Omental fat pad (tissue), 4 donors: ENCODE results near the gene CD3E. TPM values are rescaled to one million over a fixed set of nuclear protein-coding genes. Genes with fewer than 3 reads are reported as not detected.
"Not testable (repeated sequence)": the region's sequence is repeated elsewhere in the genome, so short reads cannot be mapped to it uniquely, and the experiment has no call there.

Source experiments
- ATAC-seq: fragments of 150-250 bp; one replicate; pipeline ENCODE4 v1.9.1; 2016; ENCODE audit warnings: mild to moderate bottlenecking, moderate library complexity; ENCODE audit not compliant: low FRiP score
- DNase-seq: peaks from one replicate; pipeline ENCODE4 v3.0.0-alpha.2; 2019; ENCODE audit warnings: low spot score
- total RNA-seq, 4 donors: library from RNA; depleted of rRNA; stranded (reverse); fragments of >200 nt; gene quantifications; one replicate each; pipeline ENCODE4 v1.1.0, GENCODE V29; 2016
- TF ChIP-seq, protein P1 (sequence below), 3 donors: fragments of 450-650 bp; IDR thresholded peaks; one replicate each; pipeline ENCODE4 v1.5.1; 2016 to 2017; ENCODE audit warnings: antibody characterized with exemption in 3 of 3, mild to moderate bottlenecking in 3 of 3, moderate library complexity in 2 of 3

CD3E gene
- total RNA-seq, 4 donors from 2014 or later = 2.8 to 4.1 (median 3.0) TPM

DNA sequence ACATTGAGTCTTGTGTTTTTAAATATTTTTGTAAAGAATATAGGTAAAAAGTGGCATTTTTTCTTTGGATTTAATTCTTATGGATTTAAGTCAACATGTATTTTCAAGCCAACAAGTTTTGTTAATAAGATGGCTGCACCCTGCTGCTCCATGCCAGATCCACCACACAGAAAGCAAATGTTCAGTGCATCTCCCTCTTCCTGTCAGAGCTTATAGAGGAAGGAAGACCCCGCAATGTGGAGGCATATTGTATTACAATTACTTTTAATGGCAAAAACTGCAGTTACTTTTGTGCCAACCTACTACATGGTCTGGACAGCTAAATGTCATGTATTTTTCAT, 333 bp upstream of the CD3E start:
- ATAC-seq = no peak
- DNase-seq = no peak
- TF ChIP-seq, protein P1, sequence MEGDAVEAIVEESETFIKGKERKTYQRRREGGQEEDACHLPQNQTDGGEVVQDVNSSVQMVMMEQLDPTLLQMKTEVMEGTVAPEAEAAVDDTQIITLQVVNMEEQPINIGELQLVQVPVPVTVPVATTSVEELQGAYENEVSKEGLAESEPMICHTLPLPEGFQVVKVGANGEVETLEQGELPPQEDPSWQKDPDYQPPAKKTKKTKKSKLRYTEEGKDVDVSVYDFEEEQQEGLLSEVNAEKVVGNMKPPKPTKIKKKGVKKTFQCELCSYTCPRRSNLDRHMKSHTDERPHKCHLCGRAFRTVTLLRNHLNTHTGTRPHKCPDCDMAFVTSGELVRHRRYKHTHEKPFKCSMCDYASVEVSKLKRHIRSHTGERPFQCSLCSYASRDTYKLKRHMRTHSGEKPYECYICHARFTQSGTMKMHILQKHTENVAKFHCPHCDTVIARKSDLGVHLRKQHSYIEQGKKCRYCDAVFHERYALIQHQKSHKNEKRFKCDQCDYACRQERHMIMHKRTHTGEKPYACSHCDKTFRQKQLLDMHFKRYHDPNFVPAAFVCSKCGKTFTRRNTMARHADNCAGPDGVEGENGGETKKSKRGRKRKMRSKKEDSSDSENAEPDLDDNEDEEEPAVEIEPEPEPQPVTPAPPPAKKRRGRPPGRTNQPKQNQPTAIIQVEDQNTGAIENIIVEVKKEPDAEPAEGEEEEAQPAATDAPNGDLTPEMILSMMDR (IDR thresholded peaks at IDR 0.05) = no peak

DNA sequence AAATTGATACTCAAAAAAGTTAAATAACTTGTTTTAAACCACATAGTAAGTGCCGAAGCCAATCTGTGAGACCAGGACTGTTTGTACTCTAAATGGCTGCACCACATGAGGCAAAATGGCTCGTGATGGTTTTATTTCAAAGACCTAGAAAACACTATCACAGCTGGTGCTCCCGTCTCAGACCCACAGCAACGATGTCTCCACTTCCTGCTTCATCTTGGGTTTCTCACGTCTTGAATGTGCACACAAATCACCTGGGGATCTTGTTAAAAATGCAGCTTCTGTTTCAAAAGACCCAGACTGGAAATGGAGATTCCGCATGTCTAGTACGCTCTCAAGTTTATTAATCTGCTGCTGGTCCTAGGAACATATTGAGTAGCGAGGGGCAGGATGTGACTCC, 1.2 kb downstream of the CD3E start:
- TF ChIP-seq, protein P1 (IDR thresholded peaks at IDR 0.05) = no peak
- DNase-seq (no peak), ATAC-seq (no peak)

DNA sequence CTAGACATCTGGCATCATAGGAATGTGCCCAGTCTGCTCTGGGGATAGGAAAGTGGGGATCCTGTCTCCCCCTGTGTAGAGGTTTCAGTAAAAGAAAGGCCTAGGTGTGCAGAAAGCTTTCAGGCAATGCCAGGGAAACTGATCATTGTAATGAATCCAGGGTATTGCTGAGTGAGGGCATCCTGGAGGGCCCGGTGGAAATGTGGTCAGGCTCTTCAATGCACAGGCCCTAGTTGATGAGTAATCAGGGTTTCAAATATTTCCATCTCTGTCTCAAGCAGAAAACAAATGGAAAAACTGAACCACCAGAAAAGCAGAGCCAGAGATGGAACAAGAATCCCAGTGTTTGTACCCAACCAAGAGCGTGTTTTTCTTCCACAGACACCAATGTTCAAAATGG, 2.0 kb downstream of the CD3E start:
- TF ChIP-seq, protein P1 (IDR thresholded peaks at IDR 0.05) = no peak
- DNase-seq = no peak
- ATAC-seq = no peak

DNA sequence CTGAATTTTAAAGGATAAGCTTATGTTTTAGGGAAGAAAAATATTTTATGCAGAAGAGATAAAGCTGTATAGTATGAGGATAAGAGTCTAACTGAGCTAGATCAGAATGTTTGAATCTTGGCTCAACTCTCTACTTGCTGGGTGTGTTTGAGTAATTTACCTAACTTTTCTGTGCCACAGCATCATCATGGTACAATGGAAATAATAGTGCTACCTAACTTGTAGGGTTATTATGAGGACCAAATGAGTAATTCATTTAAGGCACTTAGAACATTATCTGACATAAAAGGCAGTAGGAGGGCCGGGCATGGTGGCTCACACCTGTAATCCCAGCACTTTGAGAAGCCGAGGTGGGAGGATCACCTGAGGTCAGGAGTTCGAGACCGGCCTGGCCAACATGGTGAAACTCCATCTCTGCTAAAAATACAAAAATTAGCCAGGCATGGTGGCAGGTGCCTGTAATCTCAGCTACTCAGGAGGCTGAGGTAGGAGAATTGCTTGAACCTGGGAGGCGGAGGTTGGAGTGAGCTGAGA, 4.5 kb downstream of the CD3E start:
- not testable (repeated sequence) for DNase-seq, ATAC-seq

DNA sequence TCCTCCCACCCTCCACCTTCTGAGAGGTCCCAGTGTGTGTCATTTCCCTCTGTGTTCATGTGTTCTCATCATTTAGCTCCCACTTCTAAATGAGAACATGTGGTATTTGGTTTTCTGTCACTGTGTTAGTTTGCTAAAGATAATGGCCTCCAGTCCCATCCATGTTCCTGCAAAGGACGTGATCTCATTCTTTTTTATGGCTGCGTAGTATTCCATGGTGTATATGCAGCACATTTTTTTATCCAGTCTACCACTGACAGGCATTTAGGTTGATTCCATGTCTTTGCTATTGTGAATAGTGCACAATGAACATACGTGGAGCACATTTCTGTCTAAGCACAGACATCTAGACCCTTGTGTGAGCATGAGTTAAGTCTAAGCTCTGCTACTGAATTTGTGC, 5.7 kb downstream of the CD3E start:
- DNase-seq = no peak
- TF ChIP-seq, protein P1 (IDR thresholded peaks at IDR 0.05) = no peak
- ATAC-seq = no peak

DNA sequence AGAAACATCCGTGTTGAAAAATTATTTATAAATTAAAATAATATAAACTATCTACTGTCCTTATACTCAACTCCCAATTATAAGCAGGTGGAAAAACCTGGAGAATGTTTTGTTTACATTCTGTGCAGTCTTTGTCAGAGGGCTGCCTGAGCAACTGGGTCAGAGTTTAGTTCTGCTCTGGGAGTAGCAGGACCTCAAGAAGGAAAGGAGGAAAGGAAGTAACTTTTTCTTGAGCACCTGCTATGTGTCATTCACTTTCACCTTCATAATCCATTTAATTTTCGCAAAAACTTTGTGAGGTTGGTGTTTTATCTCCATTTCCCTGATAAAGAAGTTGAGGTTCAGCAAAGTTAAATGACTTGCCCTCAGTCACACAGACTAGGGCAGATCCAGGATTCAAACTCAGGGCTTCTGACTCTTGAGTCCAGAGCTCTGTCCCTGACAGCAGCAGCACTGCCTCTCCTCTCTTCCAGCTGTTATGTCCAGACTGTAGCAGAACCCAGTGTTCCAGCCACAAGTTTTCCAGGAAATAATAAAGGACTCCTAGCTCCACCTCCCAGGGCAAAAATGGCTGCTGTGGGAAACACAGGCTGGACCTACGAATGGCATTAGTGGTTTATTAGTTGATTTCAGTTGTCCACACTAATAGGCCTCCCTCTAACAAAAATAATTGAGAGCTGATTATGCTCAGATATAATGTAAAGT, 6.4 kb downstream of the CD3E start:
- TF ChIP-seq, protein P1 (IDR thresholded peaks at IDR 0.05) = no peak
- ATAC-seq (no peak), DNase-seq (no peak)

DNA sequence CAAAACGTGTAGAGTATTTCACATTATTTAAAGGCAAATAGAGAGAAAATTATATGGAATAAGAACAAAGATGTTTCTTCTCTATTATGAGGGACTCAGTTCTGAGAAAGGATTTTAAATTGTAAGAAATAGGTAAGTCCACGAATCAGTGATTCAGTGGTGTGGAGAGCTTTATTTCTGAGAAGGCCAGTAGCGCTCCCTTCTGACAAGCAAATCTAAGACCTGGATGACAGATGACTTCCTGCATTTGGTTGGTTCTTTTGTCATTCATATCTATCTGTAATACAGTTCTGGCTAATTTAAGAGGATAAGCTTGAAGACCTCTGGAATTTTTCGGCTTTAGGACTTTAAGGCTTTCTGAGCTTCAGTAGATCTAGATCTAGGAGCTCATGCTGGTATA, 7.0 kb downstream of the CD3E start:
- ATAC-seq (no peak), DNase-seq (no peak)
- TF ChIP-seq, protein P1 (IDR thresholded peaks at IDR 0.05) = no peak
